ENCODE data around the gene SHISA8. TPM values are rescaled to one million over a fixed set of nuclear protein-coding genes. Genes with fewer than 3 reads are reported as not detected.

The SHISA8 gene
- total and polyA plus RNA-seq, 2 of the 13 experiments (the other 11 are each of a cell fraction or from before 2014, with no cell fraction given) = not detected

DNA sequence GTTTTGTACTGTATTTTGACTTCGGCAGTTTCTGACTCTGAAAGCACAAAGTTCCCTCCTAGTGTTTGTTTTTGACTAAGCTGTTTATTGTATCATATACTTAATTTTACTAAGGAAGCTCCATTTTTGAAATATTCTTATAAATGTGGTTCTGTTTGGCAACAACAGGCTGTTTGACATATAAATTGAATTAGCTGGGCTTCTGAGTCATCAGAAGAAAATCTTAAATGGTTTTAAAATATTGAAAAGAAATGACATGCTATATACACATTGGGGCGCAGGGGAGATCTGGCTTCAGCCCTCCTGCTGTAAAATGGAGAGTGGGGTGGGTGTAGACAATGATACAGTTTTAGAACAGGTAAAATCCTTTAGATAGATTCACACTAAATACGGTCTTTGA is 38.6 kb downstream of the SHISA8 start:
- Histone ChIP-seq H3K4me2 (ENCODE audit: low read depth, low read length) (no peak overlapping the region), H3K4me1 (ENCODE audit: insufficient read depth, low read length) (no peaks in the 10 kb centered on the region), H3K9me3 (ENCODE audit: low read length) (no peaks in the 10 kb centered on the region), H3K79me2 (ENCODE audit: insufficient read depth, low read length) (no peaks in the 10 kb centered on the region), H3K27ac (ENCODE audit: extremely low read length, insufficient read depth, low read length) (no peak overlapping the region), H3K36me3 (replicated peaks in 1 of 2; ENCODE audit: control insufficient read depth in 1 of 2, insufficient read depth in 2 of 2, low read length in 2 of 2) (peaks cover 32 to 86% of the 10 kb centered on the region in 2 experiments), H3K9ac (ENCODE audit: insufficient read depth, low read depth, low read length) (no peak overlapping the region), H2AFZ (ENCODE audit: low read length) (no peak overlapping the region), H3K4me3 (replicated peaks in 1 of 3; ENCODE audit: insufficient read depth in 1 of 3, low read depth in 2 of 3, low read length in 3 of 3) (no peak overlapping the region), H3K27me3 (ENCODE audit: control insufficient read depth in 1 of 2, insufficient read depth in 2 of 2, low read length in 2 of 2) (no peaks in the 10 kb centered on the region), H4K20me1 (ENCODE audit: insufficient read depth, low read length) (no peaks in the 10 kb centered on the region)
- no peak for ATAC-seq
- POLR2A ChIA-PET = no interaction called here
- TF ChIP-seq, protein P1, sequence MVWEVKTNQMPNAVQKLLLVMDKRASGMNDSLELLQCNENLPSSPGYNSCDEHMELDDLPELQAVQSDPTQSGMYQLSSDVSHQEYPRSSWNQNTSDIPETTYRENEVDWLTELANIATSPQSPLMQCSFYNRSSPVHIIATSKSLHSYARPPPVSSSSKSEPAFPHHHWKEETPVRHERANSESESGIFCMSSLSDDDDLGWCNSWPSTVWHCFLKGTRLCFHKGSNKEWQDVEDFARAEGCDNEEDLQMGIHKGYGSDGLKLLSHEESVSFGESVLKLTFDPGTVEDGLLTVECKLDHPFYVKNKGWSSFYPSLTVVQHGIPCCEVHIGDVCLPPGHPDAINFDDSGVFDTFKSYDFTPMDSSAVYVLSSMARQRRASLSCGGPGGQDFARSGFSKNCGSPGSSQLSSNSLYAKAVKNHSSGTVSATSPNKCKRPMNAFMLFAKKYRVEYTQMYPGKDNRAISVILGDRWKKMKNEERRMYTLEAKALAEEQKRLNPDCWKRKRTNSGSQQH (CRISPR knock-in tag; IDR thresholded peaks at IDR 0.05; ENCODE audit: low read depth) = no peak
- TF ChIP-seq, protein P2, sequence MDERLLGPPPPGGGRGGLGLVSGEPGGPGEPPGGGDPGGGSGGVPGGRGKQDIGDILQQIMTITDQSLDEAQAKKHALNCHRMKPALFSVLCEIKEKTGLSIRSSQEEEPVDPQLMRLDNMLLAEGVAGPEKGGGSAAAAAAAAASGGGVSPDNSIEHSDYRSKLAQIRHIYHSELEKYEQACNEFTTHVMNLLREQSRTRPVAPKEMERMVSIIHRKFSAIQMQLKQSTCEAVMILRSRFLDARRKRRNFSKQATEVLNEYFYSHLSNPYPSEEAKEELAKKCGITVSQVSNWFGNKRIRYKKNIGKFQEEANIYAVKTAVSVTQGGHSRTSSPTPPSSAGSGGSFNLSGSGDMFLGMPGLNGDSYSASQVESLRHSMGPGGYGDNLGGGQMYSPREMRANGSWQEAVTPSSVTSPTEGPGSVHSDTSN (CRISPR knock-in tag; IDR thresholded peaks at IDR 0.05) = no peak
- CTCF ChIA-PET (ENCODE audit: low intra/inter-chr PET ratio, low total read pairs) = no interaction called here
- no TSS peak for BruUV-seq (replicated peaks)
- FAIRE-seq = no peak
- 91% methylated on average over 3 of the region's 3 CpGs for WGBS (ENCODE audit: low lambda C conversion rate)
- no peak for DNase-seq (ENCODE audit: low spot score)
- intact Hi-C loops (cut with micrococcal nuclease; ENCODE audit: unreplicated experiment) = no loop called here
- in situ Hi-C loops (cut with HindIII; ENCODE audit: extremely low pct_ligation_motif_present, low pct_unique_long_range_greater_than_20kb) = no loop called here

DNA sequence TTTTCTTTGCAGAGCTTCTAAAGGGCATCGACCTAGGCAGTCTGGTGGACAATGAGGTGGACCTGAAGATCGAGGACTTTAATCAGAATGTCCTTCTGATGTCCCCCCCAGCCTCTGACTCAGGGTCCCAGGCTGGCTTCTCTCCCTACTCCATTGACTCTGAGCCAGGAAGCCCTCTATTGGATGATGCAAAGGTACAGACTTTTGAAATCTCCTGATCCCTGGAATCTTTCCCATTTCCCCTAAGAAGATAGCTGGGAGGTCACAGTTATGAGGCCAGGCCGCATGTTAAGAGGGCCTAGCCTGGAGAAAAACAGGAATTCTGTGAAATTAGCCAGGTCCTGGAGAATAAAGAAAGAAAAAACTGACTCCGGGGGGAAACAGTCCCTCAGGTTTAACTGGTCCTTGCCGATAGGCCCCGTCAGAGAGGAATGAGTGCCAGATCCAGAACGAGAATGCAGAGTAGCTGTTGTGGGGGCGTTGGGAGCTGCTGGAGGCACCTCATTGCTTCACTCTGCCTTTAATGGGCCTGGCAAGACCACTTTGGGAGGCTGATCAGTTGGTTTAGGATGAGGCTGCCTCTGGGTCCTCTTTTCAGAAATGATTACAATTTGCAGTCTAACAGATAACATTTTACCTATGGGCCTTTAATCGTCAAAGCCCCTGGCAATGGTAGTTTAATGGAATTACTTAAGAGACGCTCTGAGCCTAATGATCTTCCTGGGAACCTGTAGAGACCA is 39.2 kb downstream of the SHISA8 start:
- H3K4me2 ChIP-seq (ENCODE audit: low read depth, low read length) = no peak overlapping the region
- FAIRE-seq = no peak
- ATAC-seq = no peak
- WGBS (ENCODE audit: low lambda C conversion rate) = 95% methylated on average over 10 of the region's 10 CpGs
- DNase-seq (ENCODE audit: low spot score) = no peak
- no peaks in the 10 kb centered on the region for H3K79me2 ChIP-seq (ENCODE audit: insufficient read depth, low read length)
- no peak overlapping the region for H3K4me3 ChIP-seq (replicated peaks in 1 of 3; ENCODE audit: insufficient read depth in 1 of 3, low read depth in 2 of 3, low read length in 3 of 3)
- peaks cover 34 to 86% of the 10 kb centered on the region in 2 experiments for H3K36me3 ChIP-seq (replicated peaks in 1 of 2; ENCODE audit: control insufficient read depth in 1 of 2, insufficient read depth in 2 of 2, low read length in 2 of 2)
- in situ Hi-C loops (cut with HindIII; ENCODE audit: extremely low pct_ligation_motif_present, low pct_unique_long_range_greater_than_20kb) = no loop called here
- H3K9me3 ChIP-seq (ENCODE audit: low read length) = no peaks in the 10 kb centered on the region
- H3K27me3 ChIP-seq (ENCODE audit: control insufficient read depth in 1 of 2, insufficient read depth in 2 of 2, low read length in 2 of 2) = no peaks in the 10 kb centered on the region
- H3K4me1 ChIP-seq (ENCODE audit: insufficient read depth, low read length) = no peaks in the 10 kb centered on the region
- intact Hi-C loops (cut with micrococcal nuclease; ENCODE audit: unreplicated experiment) = no loop called here
- ChIA-PET POLR2A (no interaction called here), CTCF (ENCODE audit: low intra/inter-chr PET ratio, low total read pairs) (no interaction called here)
- no peak overlapping the region for H3K27ac ChIP-seq (ENCODE audit: extremely low read length, insufficient read depth, low read length)
- H4K20me1 ChIP-seq (ENCODE audit: insufficient read depth, low read length) = no peaks in the 10 kb centered on the region
- TF ChIP-seq DNMT3B (CRISPR knock-in tag; conservative IDR thresholded peaks at IDR 0.05) (no peak), CBX1 (IDR thresholded peaks at IDR 0.05; ENCODE audit: low read depth) (no peak)
- H2AFZ ChIP-seq (ENCODE audit: low read length) = no peak overlapping the region
- BruUV-seq (replicated peaks) = no TSS peak
- H3K9ac ChIP-seq (ENCODE audit: insufficient read depth, low read depth, low read length) = no peak overlapping the region

Data from HepG2 (cell line).